HL-60/S4 treated with retinoic acid at 250 ng/mL for 4 days and 3 days (cell line): ENCODE results near the gene FPR1.

Experiments
- in situ Hi-C: fragments of 300-500 bp; cut with MboI; formaldehyde crosslinking; loops from 2 replicates; pipeline ENCODE4 v1.7.0; 2022; ENCODE audit warnings: low sequenced_read_pairs

FPR1 gene, protein sequence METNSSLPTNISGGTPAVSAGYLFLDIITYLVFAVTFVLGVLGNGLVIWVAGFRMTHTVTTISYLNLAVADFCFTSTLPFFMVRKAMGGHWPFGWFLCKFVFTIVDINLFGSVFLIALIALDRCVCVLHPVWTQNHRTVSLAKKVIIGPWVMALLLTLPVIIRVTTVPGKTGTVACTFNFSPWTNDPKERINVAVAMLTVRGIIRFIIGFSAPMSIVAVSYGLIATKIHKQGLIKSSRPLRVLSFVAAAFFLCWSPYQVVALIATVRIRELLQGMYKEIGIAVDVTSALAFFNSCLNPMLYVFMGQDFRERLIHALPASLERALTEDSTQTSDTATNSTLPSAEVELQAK

DNA sequence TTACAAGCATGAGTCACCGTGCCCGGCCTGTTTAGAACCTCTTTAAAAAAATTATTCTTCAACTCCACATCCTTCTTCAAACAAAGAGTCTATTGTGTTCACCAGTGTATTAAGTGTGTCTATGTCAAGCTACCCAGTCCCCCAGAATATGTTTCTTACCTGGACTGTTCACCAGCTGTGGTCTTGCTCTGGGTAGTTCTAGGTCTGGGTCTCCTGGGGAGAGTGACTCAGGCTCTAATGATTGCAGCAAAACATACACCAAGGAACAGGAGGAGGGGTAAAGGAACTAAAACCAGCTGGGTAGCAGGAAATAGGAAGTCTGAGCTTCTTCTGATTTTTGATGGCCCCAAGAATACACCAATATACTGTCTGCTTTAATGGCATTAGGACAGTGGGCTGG, at the start of gene FPR1:
FPR1 (minus strand) TSS at position 224 of the 400 bp plus-strand sequence. CDS start 4,884 bp downstream, outside the sequence.
- in situ Hi-C loops, result no loop called here

DNA sequence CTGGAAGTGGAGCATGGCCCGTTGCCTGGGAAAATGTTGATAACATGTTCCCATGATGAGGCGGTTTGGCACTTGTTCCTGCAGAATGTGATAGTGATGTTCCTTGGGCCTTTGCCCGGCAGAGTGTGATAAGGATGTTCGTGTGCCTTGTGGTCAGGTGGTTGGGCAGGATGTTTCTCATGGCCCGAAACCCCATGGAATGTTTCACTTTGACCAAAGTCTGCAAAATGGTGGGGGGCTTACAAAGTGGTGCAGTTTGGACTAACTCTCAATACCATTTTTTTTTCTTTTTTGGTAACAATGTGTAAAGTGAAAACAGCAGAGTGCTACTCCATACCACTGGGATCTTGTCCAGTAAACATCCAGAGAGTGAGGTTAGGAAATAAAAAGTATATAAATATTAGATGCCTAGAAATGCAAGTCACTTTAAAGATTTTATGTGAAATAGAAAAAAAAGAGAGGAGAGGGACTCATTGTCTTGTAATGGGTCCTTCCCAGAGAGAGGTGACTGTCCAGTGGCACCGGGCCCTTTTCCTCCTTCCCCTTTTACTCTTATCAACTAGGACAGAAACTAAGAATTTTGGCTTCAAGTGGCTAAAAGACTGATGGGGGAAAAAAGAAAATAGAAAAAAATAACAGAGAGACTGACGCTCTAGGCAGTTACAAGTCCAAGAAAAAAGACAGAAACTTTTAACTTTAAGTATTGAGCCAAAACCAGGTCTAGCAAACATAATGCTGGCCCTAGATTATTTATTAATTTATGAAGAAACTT, 49.0 kb upstream of the FPR1 start:
- in situ Hi-C loops, result no loop called here

DNA sequence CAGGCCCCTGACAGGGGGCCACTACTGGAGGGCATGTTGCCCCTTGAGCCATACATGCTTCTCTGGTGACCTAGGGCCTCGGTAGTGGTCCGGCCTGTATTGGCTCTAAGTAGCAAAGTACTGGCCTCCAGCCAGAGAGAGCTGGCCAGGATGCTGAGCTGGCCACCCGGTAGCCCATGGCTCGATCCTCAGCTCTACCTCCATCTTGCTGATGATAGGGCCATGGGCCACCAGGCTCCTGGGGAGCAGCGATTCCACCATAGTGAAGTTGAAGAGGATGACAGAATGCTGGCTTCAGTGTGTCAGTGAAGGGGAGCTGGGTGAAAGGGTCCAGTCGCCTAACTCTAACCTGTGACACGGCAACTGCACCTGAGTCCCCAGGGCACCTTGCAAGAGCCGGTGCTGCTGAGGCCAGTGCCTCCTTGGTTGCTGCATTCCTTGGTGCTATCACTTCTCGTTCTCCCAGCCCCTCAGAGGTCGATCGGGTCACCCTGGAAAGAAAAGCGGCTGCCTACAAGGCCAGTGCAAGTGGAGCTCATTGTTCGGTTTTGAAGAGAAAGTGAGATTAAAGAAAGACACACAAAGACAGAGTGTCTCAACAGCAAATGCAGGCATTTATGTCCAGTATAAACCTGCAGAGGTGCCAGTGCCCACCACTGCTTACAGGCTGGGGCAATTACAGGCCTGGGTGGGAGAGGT, 48.2 kb upstream of the FPR1 start:
- in situ Hi-C loops, result loop anchor here (25.0 kb wide), 1 partner anchor 338 kb away; the partner anchor contains the start of gene SIGLEC8

DNA sequence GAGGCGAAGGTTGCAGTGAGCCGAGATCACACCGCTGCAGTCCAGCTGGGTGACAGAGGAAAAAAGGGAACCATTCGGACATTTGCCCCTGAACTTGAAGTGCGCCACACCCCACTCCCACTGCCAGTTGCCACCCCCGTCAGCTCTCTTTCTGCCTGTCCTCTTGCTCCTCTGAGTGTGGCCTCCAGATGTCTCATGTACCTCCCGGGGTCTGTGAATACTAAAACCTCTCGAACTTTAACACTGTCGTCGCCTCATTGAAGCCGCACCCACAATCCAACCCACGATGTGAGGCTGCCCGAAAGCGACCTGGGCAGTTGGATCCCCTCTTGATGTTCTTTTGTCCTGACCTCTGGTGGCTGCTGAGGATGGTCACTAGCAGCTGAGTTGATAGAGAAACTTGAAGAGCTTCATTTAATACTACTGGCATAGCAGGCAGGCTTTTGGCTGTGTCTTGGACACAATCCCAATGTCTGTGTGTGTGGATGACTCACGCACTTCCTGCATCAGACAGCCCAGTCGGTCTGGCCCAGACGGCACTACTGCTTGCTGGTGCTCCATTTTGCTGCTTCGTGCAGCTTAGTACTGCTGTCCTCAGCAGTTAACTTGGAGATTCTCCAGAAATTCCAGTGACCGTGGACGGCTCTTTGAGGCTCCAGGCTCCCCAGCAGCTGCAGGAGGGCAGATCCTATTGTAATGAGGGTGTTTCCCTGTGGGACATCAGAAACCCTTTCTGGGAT, 47.5 kb upstream of the FPR1 start:
- in situ Hi-C loops, result loop anchor here (25.0 kb wide), 1 partner anchor 337 kb away; the partner anchor contains the start of gene SIGLEC8

DNA sequence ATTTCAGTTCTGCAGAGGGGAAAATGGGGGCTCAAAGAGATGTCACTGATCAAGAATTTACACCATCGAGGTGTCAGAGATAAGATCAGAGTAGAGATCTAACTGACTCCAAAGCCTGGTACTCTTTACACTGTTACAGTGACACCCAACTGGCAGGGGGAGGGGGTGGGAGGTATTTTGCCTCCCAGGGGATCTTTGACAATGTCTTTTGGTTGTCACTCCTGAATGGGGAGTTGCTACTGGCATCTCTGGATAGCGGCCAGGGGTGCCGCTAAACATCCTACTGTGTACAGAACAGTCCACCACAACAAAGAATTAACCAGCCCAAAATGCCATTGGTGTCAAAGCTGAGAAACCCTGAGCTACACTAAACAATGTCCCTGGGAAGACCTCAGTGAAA, 46.4 kb upstream of the FPR1 start:
- in situ Hi-C loops, result loop anchor here (25.0 kb wide), 1 partner anchor 336 kb away; the partner anchor contains the start of gene SIGLEC8

DNA sequence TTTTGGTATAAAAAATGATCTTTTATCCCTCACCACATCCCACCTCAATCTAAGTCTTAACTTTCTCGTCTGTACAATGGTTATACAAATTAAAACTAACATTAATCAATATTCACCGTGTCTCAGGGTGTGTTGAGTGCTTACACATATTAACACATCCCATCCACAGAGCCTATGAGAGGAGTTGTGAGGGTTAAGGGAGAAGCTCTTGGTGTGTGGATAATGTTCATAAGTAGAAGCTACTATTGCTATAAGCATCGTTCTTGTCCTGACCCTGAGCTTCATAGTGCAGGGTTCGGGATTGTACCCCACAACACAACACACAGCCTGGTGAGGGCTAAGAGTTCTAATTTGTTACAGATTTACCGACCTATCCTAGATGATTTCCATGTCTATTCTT, 45.8 kb upstream of the FPR1 start:
- in situ Hi-C loops, result loop anchor here (25.0 kb wide), 1 partner anchor 335 kb away; the partner anchor contains the start of gene SIGLEC8

DNA sequence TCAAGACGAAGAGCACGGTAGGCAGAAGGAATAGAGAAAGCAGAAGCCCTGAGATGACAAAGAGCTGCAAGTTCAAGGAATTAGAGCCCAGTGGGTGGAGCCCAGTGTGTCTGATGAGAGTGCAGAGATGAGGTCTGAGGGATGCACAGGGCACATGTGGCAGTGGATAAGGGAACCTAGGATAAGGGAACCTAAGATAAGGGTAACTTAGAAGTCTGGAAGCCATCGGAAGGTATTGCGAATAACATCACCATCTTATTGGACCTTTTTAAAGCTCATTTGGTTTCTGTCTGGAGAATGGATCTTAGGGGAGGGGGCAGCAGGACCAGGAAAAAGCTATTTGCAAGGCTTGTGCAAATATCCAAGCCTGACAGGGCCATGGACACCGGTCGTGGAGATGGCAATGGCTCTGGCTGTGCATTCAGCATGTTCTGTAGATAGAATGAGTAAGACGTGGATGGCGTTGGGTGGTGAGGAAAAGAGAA, 44.6 kb upstream of the FPR1 start:
- in situ Hi-C loops, result loop anchor here (25.0 kb wide), 1 partner anchor 334 kb away; the partner anchor contains the start of gene SIGLEC8

DNA sequence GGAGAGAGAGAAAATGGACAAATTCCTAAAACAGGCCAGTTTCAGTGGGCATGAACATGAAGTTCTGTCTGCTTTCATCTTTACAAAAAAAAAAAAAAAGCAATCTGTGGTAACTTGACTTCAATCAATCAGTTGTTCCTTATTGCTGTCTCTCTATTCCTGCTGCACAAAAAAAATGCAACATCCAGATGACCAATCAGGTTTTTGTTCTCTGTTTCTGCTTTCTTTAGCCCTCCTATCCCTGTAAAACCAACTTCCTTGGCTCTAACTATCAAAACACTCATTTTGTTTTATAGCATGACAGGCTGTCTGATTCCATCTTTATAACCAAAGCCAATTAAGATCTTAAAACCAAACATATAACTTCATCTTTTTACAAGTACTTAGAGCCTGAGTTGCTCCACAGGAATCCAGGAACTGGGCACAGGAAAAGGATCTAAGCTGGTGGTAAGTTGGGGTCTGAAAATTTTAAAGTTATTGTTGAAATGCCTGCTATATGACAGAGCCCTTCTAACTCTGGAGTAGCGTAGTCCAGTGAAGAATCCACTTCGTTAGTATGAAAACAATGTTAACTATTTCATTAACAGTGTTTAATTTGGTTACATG, 43.3 kb upstream of the FPR1 start, which contains the start of gene FPR3:
FPR3 (plus strand) TSS at position 273 of the 606 bp plus-strand sequence. CDS start 28,592 bp downstream, outside the sequence.
- in situ Hi-C loops, result loop anchor here (25.0 kb wide), 1 partner anchor 333 kb away; the partner anchor contains the start of gene SIGLEC8

DNA sequence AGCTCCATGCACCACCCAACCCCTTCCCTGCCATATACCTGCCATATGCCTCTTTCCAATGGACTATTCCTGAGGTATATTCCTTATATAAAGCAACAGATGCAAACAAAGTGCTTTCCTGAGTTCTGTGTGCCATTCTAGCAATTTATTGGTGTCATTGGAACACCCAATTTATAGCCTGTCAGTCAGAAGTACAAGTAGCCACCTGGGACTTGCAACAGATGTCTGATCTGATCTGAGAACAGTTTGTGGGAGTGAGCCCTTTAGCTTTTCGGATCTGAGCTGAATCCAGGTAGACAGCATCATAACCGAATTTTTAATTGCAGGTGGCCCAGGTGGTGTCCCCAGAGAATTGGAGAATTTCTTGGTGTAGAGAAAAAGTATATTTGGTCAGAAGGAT, 42.3 kb upstream of the FPR1 start:
- in situ Hi-C loops, result loop anchor here (25.0 kb wide), 1 partner anchor 332 kb away; the partner anchor contains the start of gene SIGLEC8

DNA sequence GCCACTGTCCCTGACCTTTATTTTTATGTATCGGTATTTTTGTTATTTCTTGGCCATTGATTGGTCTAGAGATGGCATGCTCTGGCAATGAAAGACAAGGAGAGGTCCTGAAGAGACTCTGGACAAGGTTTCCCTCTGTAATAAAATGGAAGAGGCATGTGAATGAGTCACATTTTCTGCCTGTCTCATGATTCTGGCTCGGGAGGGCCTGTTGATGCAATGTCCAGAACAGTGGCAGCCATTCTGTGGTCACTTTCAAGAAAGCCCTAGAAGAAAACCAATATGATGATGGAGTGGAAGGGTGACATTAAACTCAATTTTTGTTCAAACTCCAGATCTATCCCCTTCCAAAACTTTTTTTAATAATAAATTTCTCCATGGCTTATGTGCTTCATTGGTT, 41.3 kb upstream of the FPR1 start:
- in situ Hi-C loops, result loop anchor here (25.0 kb wide), 1 partner anchor 331 kb away; the partner anchor contains the start of gene SIGLEC8

DNA sequence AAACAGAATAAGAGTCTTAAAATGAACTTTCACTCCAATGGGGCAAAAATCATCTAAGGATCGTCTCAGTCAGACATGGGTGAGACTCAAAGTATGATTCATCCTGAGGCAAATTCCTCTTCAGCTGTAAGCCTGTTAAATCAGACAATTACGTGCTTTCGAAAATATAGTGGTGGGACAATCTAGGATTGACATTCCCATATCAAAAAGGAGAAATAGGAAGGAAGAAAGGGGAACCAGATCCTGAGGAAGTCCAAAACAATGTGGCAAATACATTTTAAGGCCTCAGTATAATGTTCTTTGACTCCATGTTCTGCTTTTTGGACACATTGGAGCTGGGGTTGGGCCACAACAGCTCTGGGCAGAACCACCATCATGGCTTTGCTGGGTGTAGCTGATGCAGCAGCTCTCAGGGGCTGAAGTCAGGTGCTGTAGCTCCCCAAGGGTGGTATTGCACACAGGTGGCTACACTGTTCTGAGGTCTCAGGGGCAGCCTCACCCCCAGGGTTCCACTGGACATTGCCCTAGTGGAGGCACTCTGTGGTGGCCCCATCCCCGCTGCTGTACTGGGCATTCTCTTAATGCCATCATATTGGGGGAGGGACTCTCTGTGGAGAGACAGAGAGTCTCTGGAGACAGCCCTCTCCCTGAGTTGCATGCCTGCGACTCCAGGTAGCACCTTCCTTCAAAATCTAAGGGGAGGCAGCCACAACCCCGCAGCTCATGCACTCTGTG, 37.5 kb upstream of the FPR1 start:
- in situ Hi-C loops, result loop anchor here (25.0 kb wide), 1 partner anchor 327 kb away; the partner anchor contains the start of gene SIGLEC8

DNA sequence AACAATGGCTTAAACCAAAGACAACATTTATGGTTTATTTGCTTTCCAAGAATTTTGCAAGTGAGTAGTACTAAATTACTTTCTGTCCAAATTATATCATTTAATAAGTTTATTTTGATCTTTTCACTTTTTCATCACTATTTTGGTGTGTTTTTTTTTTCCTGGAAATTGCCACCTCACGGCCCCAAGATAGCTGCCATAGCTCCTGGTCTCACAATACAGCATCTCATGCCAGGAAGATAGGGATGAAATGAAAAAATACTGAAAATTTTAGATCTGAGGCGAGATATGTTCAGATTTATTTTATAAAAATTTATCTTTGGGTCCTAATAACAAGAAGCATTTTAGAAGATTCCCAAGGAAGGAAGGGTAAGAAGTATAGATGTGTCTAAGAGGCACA, 36.4 kb upstream of the FPR1 start:
- in situ Hi-C loops, result loop anchor here (25.0 kb wide), 1 partner anchor 326 kb away; the partner anchor contains the start of gene SIGLEC8

DNA sequence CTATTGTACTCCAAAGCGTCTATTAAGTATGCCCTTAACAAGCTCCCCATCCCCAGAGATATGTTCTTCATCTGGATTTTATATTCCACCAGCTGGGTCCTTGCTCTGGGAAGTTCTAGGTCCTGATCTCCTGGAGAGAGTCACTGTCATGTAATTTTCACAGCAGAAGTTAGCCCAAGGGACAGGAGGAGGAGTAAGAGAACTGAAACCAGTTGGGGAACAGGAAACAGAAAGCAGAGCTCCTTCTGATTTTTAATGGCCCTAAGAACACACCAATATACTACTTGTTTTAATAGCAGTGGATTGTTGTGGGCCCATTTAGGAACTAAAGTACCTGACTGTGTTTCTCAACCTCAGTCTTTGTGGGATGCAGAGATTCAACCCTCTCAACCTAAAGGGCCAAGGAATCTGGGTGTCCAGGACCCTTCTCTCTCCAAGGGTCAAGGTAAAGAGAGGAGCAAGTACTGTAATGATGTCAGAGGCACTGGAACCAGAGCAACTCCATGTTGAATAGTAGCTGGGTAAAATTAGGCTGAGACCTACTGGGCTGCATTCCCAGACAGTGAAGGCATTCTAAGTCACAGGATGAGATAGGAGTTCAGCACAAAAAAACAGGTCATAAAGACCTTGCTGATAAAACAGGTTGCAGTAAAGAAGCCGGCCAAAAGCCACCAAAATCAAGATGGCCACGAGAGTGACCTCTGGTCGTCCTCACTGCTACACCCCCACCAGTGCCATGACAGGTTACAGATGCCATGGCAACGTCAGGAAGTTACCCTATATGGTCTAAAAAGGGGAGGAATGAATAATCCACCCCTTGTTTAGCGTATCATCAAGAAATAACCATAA, 35.2 kb upstream of the FPR1 start:
- in situ Hi-C loops, result loop anchor here (25.0 kb wide), 1 partner anchor 325 kb away; the partner anchor contains the start of gene SIGLEC8

DNA sequence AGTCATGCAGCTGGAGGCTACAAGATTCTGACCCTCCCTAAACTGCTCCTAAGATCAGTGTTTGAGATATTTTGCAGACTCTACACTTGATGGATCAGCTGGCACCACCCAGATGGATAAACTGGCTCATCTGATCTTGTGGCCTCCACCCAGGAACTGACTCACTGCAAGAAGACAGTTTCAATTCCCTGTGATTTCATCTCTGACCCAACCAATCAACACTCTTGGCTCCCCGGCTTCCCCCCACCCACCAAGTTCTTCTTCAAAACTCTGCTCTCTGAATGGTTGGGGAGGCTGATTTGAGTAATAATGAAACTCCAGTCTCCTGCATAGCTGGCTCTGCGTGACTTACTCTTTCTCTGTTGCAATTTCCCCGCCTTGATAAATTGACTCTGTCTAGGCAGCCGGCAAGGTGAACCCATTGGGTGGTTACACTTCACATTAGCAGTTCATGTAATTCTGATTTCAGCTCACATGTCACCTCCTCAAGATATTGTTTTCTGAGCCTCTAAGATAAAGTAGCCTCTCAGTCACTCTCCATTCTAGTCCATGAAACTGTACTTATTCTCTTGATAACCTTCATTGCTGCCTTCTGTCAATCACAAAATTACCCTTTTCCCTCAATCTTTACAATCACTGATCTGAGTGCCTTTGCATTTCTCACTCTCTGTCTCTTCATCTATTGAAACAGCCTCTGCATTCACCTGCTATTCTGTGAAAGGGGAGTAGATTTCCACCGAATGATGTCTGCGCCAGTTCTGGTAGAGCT, 33.4 kb upstream of the FPR1 start:
- in situ Hi-C loops, result loop anchor here (25.0 kb wide), 1 partner anchor 323 kb away; the partner anchor contains the start of gene SIGLEC8

DNA sequence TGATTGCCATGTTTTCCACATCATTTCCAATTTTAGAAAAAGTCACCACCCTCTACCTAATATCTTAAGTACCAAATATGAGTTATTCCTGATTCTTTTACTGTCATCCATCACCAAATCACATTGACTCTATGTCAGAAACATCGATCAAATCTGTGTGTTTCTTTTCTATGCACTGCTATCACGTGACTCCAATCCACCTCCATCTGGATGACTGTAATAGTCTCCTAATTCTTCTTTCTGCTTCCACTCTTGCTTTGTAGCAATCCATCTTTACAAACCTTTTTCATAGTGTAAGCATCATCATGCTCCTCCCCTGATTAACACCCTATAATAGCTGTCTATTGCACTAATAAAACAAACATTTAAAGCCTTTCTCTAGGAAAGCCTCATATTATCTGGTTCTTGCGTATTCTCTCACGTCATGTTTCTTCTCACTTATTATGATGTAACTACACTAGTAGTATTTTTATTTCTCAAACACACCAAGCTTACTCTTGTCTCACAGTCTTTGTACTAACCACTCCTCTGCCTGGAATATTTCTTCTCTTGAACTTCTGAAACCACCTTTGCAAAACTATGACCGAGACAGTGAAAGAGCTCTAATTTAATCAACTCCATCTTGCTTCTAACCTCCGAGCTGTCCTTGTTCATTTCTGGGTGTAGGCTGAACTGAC, 32.6 kb upstream of the FPR1 start:
- in situ Hi-C loops, result loop anchor here (25.0 kb wide), 1 partner anchor 322 kb away; the partner anchor contains the start of gene SIGLEC8

DNA sequence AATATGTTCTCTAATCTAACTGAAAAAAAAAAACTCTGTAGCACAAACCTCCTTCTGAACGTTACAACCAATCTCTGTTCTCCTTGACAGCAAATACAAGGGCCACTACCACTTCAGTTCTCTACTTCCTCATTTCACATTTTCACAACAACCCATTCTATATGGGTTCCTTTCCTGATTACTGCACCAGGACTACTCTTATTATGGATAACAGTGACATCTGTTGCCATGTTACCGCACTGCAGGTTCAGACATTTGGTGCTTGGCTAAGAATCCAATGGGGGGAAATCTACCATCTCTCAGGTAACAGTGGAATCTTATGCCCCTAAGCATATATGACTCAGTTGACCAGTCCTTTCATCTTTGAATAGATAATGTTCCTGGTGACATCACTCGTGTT, 31.7 kb upstream of the FPR1 start:
- in situ Hi-C loops, result loop anchor here (25.0 kb wide), 1 partner anchor 321 kb away; the partner anchor contains the start of gene SIGLEC8
